ENCODE measurements around the gene ZNF556.

GRCh38 chr19:2869618-2870017 is 2.5 kb downstream of the ZNF556 start:
- TF ChIP-seq POLR2A (IDR thresholded peaks at IDR 0.05; ENCODE audit: low read length) (no peak), GATA1 (IDR thresholded peaks at IDR 0.05; ENCODE audit: low read depth, low read length) (no peak)

All from erythroblast (primary cell).